ENCODE results near the gene SDSL. TPM values are rescaled to one million over a fixed set of nuclear protein-coding genes. Genes with fewer than 3 reads are reported as not detected.

Gene SDSL
- total RNA-seq, 1 experiment from 2014 or later = 0.46 TPM

- H4K8ac ChIP-seq (replicated peaks; ENCODE audit: insufficient read length, low read depth, low read length) = no peak overlapping the region
- no peak overlapping the region for H2AFZ ChIP-seq (ENCODE audit: low read length)
- H3K4me2 ChIP-seq (ENCODE audit: insufficient read depth, insufficient read length, low read length) = no peak overlapping the region
- H3K9ac ChIP-seq (ENCODE audit: extremely low read depth, insufficient read length, low read length) = no peak overlapping the region
- no peak overlapping the region for H3K23ac ChIP-seq (ENCODE audit: insufficient read length, low read depth, low read length)
- no peak overlapping the region for H3T11ph ChIP-seq (ENCODE audit: low read length)
- H3K4me1 ChIP-seq (ENCODE audit: insufficient read depth, low read length) = no peaks in the 10 kb centered on the region
- H2BK5ac ChIP-seq (ENCODE audit: insufficient read length, low read length) = no peak overlapping the region
- H3K27me3 Mint-ChIP-seq (ENCODE audit: low read depth) = peaks cover 14% of the 10 kb centered on the region
- H3K56ac ChIP-seq (ENCODE audit: insufficient read length, low read depth, low read length) = no peak overlapping the region
- no peak overlapping the region for H2AK5ac ChIP-seq (ENCODE audit: insufficient read length, low read length)
- no peaks in the 10 kb centered on the region for H3K9me3 ChIP-seq (ENCODE audit: control insufficient read depth, low read depth, low read length)
- no peak overlapping the region for H2BK12ac ChIP-seq (ENCODE audit: insufficient read length, low read depth, low read length)
- no peak overlapping the region for H3K14ac ChIP-seq (ENCODE audit: insufficient read depth, low read length)
- no peak overlapping the region for H2BK15ac ChIP-seq (ENCODE audit: low read depth, low read length)
- H3K18ac ChIP-seq (ENCODE audit: insufficient read length, low read depth, low read length) = no peak overlapping the region
- TF ChIP-seq CTCF (conservative IDR thresholded peaks at IDR 0.05) = peak; percentile 88
- no peaks in the 10 kb centered on the region for H3K79me1 ChIP-seq (ENCODE audit: insufficient read depth, low read depth, low read length, poor library complexity, severe bottlenecking)
- H3K27ac ChIP-seq (ENCODE audit: insufficient read length, low read depth, low read length) = no peak overlapping the region
- DNase-seq = peak; percentile 90
- H3K23me2 ChIP-seq (ENCODE audit: insufficient read length, low read depth, low read length, poor library complexity, severe bottlenecking) = no peaks in the 10 kb centered on the region
- H3K27me3 ChIP-seq (ENCODE audit: insufficient read depth, low read length) = no peaks in the 10 kb centered on the region
- no CpG with 5 or more reads among the region's 8 CpGs for whole genome bisulfite sequencing (ENCODE audit: extremely low coverage, insufficient read length, low lambda C conversion rate)
- no peak overlapping the region for H2BK20ac ChIP-seq (ENCODE audit: low read depth, low read length, poor library complexity, severe bottlenecking)
- H3K36me3 Mint-ChIP-seq (ENCODE audit: insufficient read depth in 1 of 3, low read depth in 3 of 3) = no peaks in the 10 kb centered on the region
- no peak overlapping the region for H3K4me3 Mint-ChIP-seq
- no peak overlapping the region for H4K5ac ChIP-seq (ENCODE audit: insufficient read length, low read depth, low read length)
- no peaks in the 10 kb centered on the region for H3K9me3 Mint-ChIP-seq
- H3K4me1 Mint-ChIP-seq = peaks cover 3 to 6% of the 10 kb centered on the region in 2 experiments; a peak in 2 of 4 replicates
- no peak overlapping the region for H3K4ac ChIP-seq (ENCODE audit: low read depth, low read length)
- H4K20me1 ChIP-seq (ENCODE audit: control insufficient read depth, insufficient read depth, insufficient read length) = no peaks in the 10 kb centered on the region
- H2BK120ac ChIP-seq (ENCODE audit: low read depth, low read length, poor library complexity, severe bottlenecking) = no peak overlapping the region
- no peak overlapping the region for H3K27ac Mint-ChIP-seq
- no peaks in the 10 kb centered on the region for H3K79me2 ChIP-seq (ENCODE audit: insufficient read depth, low read length)
- H4K91ac ChIP-seq (ENCODE audit: insufficient read length, low read depth, low read length) = no peak overlapping the region
Observed at GRCh38 chr12:113439606-113440030, 17.4 kb downstream of the SDSL start.
